DMS 273 (cell line): ENCODE data around the gene LLCFC1.
"Not testable (repeated sequence)": the region's sequence is repeated elsewhere in the genome, so short reads cannot be mapped to it uniquely, and the experiment has no call there.

ENCODE experiments used
- DNase-seq: peaks from one replicate; lab custom pipeline; 2025; ENCODE audit not compliant: unreplicated experiment; lab: John Stamatoyannopoulos, UW

LLCFC1 gene

DNA sequence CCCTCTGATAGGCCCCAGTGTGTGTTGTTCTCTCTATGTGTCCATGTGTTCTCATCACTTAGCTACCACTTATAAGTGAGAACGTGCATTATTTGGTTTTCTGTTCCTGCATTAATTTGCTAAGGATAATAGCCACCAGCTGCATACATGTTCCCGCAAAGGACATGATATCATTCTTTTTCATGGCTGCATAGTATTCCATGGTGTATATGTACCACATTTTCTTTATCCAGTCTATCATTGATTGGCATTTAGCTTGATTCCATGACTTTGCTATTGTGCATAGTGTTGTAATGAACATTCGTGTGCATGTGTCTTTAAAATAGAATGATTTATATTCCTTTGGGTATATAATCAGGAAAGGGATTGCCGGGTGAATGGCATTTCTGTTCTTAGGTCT lies 39.1 kb downstream of the LLCFC1 start:
- not testable (repeated sequence) for DNase-seq

GRCh38 chr7:142983825-142984224 lies 44.5 kb downstream of the LLCFC1 start:
- no peak for DNase-seq

- DNase-seq = no peak
These were observed 45.0 kb downstream of the LLCFC1 start for GRCh38 chr7:142984297-142984696.
